Left lobe of liver (tissue), 1 donor: Measurements from ENCODE around the gene LIMD2. TPM values are rescaled to one million over a fixed set of nuclear protein-coding genes. Genes with fewer than 3 reads are reported as not detected.

Experiments used
- total RNA-seq: library from RNA; stranded (reverse); gene quantifications from one replicate; pipeline ENCODE4 v1.2.1, GENCODE V29; 2021
- donor health status: DM: no; HTN: yes; CAD: no.

Gene LIMD2
- total RNA-seq, 1 donor from 2014 or later, result 5.8 TPM

Other genes starting within 250 kb of the LIMD2 start
- 1.0 TPM for gene ACE, start 223.1 kb downstream of the LIMD2 start, total RNA-seq
- gene KCNH6, start 176.8 kb downstream of the LIMD2 start, total RNA-seq, result not detected
- gene DCAF7, start 149.6 kb downstream of the LIMD2 start, total RNA-seq, result 24.3 TPM
- gene TACO1, start 99.2 kb downstream of the LIMD2 start, total RNA-seq, result 47.9 TPM
- 11.6 TPM for gene MAP3K3, start 77.7 kb downstream of the LIMD2 start, total RNA-seq
- 13.4 TPM for gene STRADA, start 41.7 kb upstream of the LIMD2 start, total RNA-seq
- gene CCDC47, start 73.5 kb upstream of the LIMD2 start, total RNA-seq, result 65.2 TPM
- gene DDX42, start 74.0 kb upstream of the LIMD2 start, total RNA-seq, result 33.6 TPM
- gene PSMC5, start 127.3 kb upstream of the LIMD2 start, total RNA-seq, result 67.0 TPM
- gene FTSJ3, start 127.5 kb upstream of the LIMD2 start, total RNA-seq, result 16.3 TPM
- gene SMARCD2, start 142.6 kb upstream of the LIMD2 start, total RNA-seq, result 73.9 TPM
- not detected for gene CSH2, start 173.6 kb upstream of the LIMD2 start, total RNA-seq
- not detected for gene GH2, start 181.8 kb upstream of the LIMD2 start, total RNA-seq
- gene CSH1, start 196.4 kb upstream of the LIMD2 start, total RNA-seq, result not detected
- not detected for gene CSHL1, start 211.1 kb upstream of the LIMD2 start, total RNA-seq
- gene GH1, start 218.7 kb upstream of the LIMD2 start, total RNA-seq, result not detected
- gene CD79B, start 232.2 kb upstream of the LIMD2 start, total RNA-seq, result 0.81 TPM